GM21723 (cell line): ENCODE measurements around the gene CYP19A1.
A peak's percentile ranks its signal among the peaks of the same experiment; 100 is the strongest.

Experiments
- ATAC-seq: cut with Tn5 transposase; IDR thresholded peaks from one replicate; pipeline ENCODE4 v1.9.1; 2021; ENCODE audit warnings: mild to moderate bottlenecking, moderate library complexity; ENCODE audit not compliant: unreplicated experiment

The CYP19A1 gene

DNA sequence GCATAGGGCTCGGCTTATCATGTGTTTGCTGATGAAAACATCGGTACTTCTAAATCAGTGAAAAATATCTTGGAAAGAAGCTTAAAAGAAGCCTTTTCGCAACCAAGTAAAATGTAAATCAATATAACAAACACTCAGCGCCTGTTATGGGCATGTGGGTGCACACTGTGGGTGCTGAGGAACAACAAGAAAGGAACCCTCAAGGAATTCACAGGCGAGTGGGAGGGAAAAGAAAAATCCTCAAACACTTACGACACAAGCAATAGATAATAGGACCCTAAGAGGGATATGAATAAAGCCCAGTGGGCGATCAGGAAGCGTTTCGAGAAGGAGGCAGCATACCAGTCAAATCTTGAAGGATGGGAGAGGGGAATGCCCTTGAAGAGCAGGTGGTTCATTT, 25.0 kb upstream of the CYP19A1 start:
- ATAC-seq = no peak

- ATAC-seq = no peak
Measured at GRCh38 chr15:51359981-51360380, 21.6 kb upstream of the CYP19A1 start.

DNA sequence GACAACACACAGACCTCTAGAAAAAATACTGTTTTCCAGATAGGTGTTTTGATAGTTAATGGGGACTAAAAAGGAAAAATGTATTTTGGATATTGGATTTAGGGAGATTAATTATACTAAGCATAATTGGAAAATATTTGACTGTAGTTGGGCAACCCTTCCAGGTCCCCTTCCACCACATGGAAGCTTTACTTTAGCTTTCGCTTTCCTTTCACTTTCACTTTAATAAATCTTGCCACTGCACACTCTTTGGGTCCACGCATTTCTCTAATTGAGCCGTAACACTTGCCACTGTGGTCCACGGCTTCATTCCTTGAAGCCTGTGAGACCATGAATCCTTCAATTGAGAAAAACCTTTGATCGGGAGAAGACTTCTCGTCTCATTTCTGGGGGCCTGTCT, 18.6 kb upstream of the CYP19A1 start:
- ATAC-seq = no peak

GRCh38 chr15:51356147-51356546, 17.8 kb upstream of the CYP19A1 start:
- no peak for ATAC-seq

GRCh38 chr15:51355096-51355495, 16.7 kb upstream of the CYP19A1 start:
- no peak for ATAC-seq

DNA sequence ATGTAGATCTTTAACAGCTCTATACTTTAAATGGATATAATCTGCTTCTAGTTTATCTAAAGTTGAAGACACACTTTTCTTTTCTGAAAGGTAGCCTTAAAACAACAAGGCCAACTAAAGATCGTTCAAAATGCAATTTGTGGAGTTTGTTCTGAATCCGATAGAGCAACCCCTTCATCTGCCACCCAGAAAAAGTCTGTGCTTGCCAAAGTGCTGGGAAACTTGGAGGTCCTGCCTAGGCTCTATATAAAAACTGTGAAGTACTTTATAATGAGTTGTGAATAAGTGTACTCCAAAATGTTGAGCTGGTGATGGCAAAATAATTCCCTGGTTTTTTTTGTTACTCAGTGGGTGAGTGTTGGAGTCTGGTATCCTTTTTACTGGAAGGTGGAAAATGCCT, 15.6 kb upstream of the CYP19A1 start:
- ATAC-seq = no peak

- ATAC-seq = no peak
Measured at GRCh38 chr15:51350723-51351122, 12.3 kb upstream of the CYP19A1 start.

- peak; percentile 22 for ATAC-seq
Measured at GRCh38 chr15:51349156-51349844, 10.9 kb upstream of the CYP19A1 start.

DNA sequence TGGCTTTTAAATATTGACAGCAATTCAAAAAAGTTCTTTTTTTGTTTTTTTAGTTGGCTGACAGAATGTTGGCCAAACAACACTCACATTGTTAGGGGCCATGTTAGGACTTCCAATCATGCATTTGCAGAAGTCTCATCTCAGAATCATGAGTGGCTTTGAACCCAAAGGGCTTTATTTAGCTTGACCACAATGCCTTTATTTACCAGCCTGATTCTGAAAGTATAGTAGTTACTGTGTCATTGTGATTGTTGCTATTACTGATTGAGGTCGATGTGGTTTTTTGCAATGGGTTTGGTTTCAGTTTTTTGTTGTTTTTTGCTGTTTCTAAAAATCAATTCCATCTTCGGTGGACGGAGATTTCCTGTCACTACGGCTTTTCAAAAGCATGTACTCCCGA, 10.3 kb upstream of the CYP19A1 start:
- peak; percentile 92 for ATAC-seq

DNA sequence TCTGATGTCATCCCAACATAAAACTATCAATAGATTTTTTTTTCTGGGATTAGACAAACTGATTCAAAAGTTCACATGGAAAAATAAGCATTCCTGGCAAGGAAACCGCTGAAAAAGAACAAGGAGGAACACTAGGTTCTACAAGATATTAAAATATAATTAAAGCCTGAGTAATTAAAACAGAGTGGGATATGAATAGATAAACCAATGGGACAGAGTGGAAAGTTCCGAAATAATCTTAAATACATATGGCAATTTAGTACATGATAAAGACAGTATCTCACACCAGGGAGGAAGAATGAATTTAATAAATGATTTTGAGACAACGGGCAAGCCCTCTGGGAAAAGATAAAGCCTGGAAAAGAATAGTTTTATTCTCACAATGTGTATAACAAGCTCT, 7.7 kb upstream of the CYP19A1 start:
- no peak for ATAC-seq

DNA sequence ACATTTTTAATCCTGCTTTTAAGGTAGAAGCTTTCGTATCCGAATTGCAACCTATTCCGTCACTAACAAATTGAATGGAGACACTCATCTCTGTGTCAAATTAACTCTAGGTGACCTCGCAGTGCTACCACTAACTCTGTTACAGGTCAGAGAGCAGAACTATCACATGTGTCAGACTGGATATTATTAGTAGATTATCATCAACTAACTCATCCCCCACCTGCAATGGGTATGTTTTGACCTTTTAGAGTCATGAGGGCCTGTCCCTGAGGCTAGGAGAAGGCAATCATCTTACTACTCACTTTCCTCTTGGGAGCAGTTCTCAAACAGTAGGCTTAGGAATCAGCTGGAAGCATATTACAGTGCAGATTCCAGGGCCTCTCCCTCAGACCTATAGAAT, 5.1 kb upstream of the CYP19A1 start:
- ATAC-seq = no peak

DNA sequence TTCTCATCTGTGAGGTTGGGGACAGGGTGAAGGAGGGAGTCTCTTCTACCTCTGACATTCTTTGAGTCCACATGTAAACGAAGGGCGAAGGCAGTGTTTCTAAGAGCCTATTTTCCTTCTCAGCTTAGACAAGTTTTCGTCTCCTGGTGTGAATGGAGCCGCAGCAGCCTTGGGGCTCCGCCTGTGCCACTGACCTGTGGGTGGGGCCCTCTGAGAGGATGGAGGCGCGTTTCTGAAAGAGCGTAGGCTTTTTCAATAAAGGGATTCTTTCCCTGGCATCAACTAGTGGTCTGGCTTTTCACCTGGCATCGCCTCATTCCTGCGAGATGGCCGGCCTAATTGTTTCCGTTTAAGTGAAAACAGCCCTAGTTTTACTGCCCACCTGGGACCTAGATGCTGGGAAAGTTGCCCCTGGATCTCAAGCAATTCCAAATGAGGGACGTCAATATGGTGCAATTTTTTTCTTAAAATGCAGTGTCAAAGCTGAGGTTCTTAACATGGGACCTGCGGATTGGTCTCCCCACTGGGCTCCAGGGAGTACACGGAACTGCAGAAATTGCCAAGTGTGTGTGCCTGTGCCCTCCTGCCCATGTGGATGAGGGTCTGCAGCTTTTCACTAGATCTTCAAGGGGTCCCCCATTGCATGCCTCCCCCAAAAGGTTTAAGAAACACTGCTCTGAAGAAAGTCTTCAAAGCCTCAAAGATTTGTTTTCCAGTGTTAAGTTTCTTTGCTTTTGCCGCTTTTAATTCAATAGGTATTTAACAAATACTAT, 4.0 kb upstream of the CYP19A1 start:
- no peak for ATAC-seq

GRCh38 chr15:51341366-51342226, 3.2 kb upstream of the CYP19A1 start, which contains the start of gene GLDN:
GLDN (plus strand) TSS chr15:51341655; CDS start chr15:51341685, 30 bp downstream.
- no peak for ATAC-seq

DNA sequence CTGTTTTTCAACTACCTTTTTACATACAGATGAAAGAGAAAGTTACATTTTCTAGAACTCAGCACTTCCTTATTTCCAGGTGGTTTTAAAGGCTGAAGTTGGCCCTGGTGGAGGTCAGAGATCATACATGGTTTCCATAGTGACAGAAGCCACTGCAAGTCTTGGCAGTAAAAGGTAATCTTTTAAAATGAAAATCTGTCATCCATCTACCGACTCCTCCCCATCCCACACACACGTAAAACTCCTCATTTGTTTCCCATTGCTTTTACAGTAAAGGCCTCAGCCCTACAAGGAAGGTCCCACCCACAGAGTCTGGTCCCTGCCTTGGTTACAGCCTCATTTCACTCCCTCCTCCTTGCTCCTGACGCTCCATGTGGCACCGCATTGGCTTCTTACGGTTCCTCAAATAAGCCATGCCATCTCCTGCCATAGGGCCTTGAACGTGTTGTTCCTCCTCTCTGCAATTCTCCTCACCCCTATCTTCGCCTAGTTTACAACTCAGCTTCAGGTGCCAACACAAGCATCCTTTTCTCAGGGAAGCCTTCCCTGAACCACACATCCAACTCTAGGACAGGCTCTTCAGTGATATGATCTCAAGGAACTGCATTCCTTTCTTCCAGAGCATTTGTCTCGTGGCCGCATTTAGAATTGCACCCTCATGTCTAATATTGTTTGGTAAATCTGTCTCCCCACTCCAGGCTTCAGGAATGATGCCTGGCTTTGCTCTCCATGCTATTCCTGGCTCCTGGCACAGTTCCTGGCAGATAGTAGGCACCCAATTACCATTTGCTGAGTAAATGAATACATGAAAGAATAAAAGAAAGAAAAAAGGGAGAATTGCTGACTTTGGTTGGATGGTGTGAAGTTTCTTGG, 2.6 kb downstream of the CYP19A1 start:
- peak; percentile 77 for ATAC-seq

DNA sequence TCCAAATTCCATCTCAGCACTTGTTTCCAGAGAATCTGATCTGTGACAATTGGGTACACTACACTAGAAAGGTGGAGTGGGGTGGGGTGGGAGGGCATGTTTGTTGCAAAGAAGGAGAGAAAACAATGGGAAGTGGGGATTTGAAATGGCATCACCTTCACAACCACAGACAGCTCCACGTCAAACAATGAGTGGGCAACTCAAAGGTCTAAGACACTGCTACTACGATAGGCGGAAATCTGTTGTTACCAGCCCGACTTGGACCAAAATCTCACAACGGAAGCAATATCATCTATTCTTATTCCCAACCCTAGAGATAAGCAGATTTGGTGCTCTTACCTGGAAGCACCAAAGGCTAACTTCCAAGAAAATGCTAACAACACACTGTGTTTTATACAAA, 3.3 kb downstream of the CYP19A1 start:
- ATAC-seq = no peak

DNA sequence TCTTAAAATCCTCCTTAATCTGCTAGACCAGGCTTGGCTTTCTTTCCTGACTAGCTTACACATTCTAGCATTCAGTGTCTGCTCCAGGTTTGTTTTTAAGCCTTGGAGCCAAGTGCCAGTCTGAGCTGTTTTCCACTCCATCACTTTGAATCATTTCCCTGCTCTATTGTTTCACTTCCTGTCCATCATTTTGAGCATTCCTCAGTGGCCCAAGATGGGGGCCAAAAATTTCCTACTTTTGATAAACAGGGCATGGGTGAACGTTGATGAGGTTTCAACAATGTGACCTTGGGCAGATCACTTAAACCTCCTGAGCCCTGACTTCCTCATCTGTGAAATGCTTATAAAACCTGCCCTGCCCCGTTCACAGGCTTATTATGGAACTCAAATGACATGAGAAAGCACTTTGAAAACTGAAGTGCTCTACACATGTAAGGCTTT, 4.4 kb downstream of the CYP19A1 start:
- ATAC-seq = no peak

- ATAC-seq = no peak
Measured at GRCh38 chr15:51333571-51333970, 4.8 kb downstream of the CYP19A1 start.

DNA sequence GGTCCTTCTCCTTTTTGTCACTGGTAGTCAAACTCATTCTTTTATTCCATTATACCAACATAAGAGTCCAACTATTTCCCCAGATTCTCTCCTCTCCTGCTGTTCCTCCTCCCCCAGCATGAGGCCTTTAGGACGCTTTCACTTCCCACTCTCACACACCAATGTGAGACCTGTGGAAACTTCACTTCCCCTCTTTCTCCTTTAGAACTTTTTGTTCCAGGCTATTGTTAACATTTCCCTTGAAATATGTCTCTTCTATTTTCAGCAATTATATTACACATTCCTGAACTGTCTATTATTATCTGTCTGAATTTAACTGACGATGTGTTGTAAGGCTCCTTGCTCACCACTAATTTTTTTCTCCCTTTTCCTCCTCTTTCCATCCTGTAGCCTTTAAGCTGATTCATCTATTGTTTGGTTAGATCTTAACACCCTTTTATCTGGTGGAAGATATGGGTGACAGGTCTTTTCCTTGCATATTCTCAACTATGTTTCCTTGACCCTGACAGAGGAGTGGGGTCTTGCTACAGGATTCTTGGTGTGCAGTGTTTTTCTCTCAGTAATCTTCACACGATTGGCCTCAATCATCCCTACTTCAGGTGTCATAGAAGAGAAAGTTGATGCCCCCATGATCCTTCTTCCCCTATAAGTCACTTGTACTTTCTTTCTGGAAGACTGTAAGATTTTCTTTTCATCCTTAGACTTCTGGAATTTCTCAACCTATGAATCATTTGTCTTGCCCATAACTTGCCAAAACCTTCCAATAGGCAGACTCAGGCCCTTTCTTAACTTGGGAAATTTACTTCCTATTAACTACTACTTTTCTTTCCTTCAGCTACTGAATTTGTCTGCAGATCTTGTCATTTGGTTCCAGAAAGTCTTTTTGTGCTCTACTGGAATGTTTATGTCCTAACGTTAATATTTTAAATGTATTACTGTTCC, 5.9 kb downstream of the CYP19A1 start:
- no peak for ATAC-seq

DNA sequence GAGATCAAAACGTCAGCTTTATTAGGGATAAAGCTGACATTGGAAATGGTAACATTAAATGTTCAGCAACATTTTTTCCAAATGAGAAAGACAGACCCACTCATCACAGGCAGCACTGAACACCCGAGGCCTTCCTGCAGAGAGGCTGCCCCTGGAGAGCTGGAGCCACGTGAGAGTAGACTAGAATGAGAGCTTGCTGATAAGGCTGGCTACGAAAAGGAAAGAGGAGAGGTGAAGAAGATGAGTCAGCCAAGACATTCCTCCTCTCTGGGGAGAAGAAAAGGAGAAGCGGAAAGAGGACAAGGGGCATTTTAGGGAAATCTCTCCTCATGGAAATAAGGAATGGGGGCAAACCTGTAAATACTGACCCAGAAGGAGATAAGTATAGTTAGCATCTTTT, 7.3 kb downstream of the CYP19A1 start:
- ATAC-seq = no peak
